ENCODE results near the gene SMDT1. TPM values are rescaled to one million over a fixed set of nuclear protein-coding genes. Genes with fewer than 3 reads are reported as not detected.
"Not testable (repeated sequence)": the region's sequence is repeated elsewhere in the genome, so short reads cannot be mapped to it uniquely, and the experiment has no call there.

The SMDT1 gene
- total RNA-seq, 2 experiments from 2014 or later: 50.2 to 56.2 TPM

- Mint-ChIP-seq H3K36me3 (ENCODE audit: low read depth) (peaks cover 41% of the 10 kb centered on the region), H3K27ac (no peak overlapping the region)
- CTCF ChIA-PET: no interaction called here
Observed at GRCh38 chr22:42064629-42065028, 14.9 kb upstream of the SMDT1 start.

GRCh38 chr22:42065438-42066125 is 13.9 kb upstream of the SMDT1 start:
- DNase-seq: no peak
- Mint-ChIP-seq H3K9me3 (no peaks in the 10 kb centered on the region), H3K27me3 (ENCODE audit: low read depth) (no peaks in the 10 kb centered on the region), H3K4me3 (no peak overlapping the region), H3K36me3 (ENCODE audit: low read depth) (peaks cover 36% of the 10 kb centered on the region), H3K4me1 (ENCODE audit: low read depth) (peaks cover 10% of the 10 kb centered on the region), H3K27ac (no peak overlapping the region)
- intact Hi-C loops (cut with micrococcal nuclease): no loop called here
- CTCF ChIA-PET: no interaction called here

More at GRCh38 chr22:42064629-42065028, 14.9 kb upstream of the SMDT1 start:
- intact Hi-C loops (cut with micrococcal nuclease): no loop called here
- DNase-seq: no peak
- no peaks in the 10 kb centered on the region for H3K9me3 Mint-ChIP-seq
- H3K4me3 Mint-ChIP-seq: no peak overlapping the region
- no peaks in the 10 kb centered on the region for H3K27me3 Mint-ChIP-seq (ENCODE audit: low read depth)
- peaks cover 5% of the 10 kb centered on the region for H3K4me1 Mint-ChIP-seq (ENCODE audit: low read depth)

GRCh38 chr22:42066126-42066761 is 13.3 kb upstream of the SMDT1 start:
- DNase-seq: no peak
- intact Hi-C loops (cut with micrococcal nuclease): no loop called here
- Mint-ChIP-seq H3K36me3 (ENCODE audit: low read depth) (peaks cover 35% of the 10 kb centered on the region), H3K27ac (no peak overlapping the region), H3K27me3 (ENCODE audit: low read depth) (no peaks in the 10 kb centered on the region), H3K4me1 (ENCODE audit: low read depth) (peaks cover 13% of the 10 kb centered on the region), H3K9me3 (no peaks in the 10 kb centered on the region), H3K4me3 (no peak overlapping the region)
- CTCF ChIA-PET: interaction anchor here (0.5 to 0.6 kb wide), 2 partner anchors 22 to 75 kb away, joined by 3 read pairs; no protein-coding TSS in a partner anchor

- Mint-ChIP-seq H3K27ac (no peak overlapping the region), H3K9me3 (no peaks in the 10 kb centered on the region), H3K4me3 (no peak overlapping the region), H3K27me3 (ENCODE audit: low read depth) (no peaks in the 10 kb centered on the region), H3K36me3 (ENCODE audit: low read depth) (peaks cover 32% of the 10 kb centered on the region), H3K4me1 (ENCODE audit: low read depth) (peaks cover 19% of the 10 kb centered on the region)
- DNase-seq: no peak
- CTCF ChIA-PET: interaction anchor here (0.5 to 0.6 kb wide), 2 partner anchors 22 to 76 kb away, joined by 3 read pairs; no protein-coding TSS in a partner anchor
- intact Hi-C loops (cut with micrococcal nuclease): no loop called here
Observed at GRCh38 chr22:42066937-42067336, 12.6 kb upstream of the SMDT1 start.

GRCh38 chr22:42067671-42068251 is 11.7 kb upstream of the SMDT1 start:
- CTCF ChIA-PET: no interaction called here
- Mint-ChIP-seq H3K36me3 (ENCODE audit: low read depth) (peaks cover 23% of the 10 kb centered on the region), H3K4me1 (ENCODE audit: low read depth) (peaks cover 24% of the 10 kb centered on the region), H3K4me3 (no peak overlapping the region), H3K27ac (no peak overlapping the region), H3K27me3 (ENCODE audit: low read depth) (no peaks in the 10 kb centered on the region), H3K9me3 (no peaks in the 10 kb centered on the region)
- intact Hi-C loops (cut with micrococcal nuclease): no loop called here
- DNase-seq: no peak

- H3K4me1 Mint-ChIP-seq (ENCODE audit: low read depth): peaks cover 28% of the 10 kb centered on the region
- no peaks in the 10 kb centered on the region for H3K27me3 Mint-ChIP-seq (ENCODE audit: low read depth)
- H3K27ac Mint-ChIP-seq: no peak overlapping the region
- intact Hi-C loops (cut with micrococcal nuclease): no loop called here
- H3K4me3 Mint-ChIP-seq: no peak overlapping the region
- H3K9me3 Mint-ChIP-seq: no peaks in the 10 kb centered on the region
- CTCF ChIA-PET: no interaction called here
- H3K36me3 Mint-ChIP-seq (ENCODE audit: low read depth): peaks cover 18% of the 10 kb centered on the region
- no peak for DNase-seq
Observed at GRCh38 chr22:42068291-42068690, 11.2 kb upstream of the SMDT1 start.

GRCh38 chr22:42069801-42070516 is 9.5 kb upstream of the SMDT1 start:
- intact Hi-C loops (cut with micrococcal nuclease): loop anchor here (1.0 to 5.0 kb wide), 7 partner anchors 20 to 383 kb away; partner anchors contain the start of genes NDUFA6, SNU13 and WBP2NL
- Mint-ChIP-seq H3K27me3 (ENCODE audit: low read depth) (no peaks in the 10 kb centered on the region), H3K4me1 (ENCODE audit: low read depth) (peaks cover 32% of the 10 kb centered on the region), H3K4me3 (peak overlapping the region; percentile 87), H3K36me3 (ENCODE audit: low read depth) (peaks cover 15% of the 10 kb centered on the region), H3K27ac (peak overlapping the region; percentile 66), H3K9me3 (no peaks in the 10 kb centered on the region)
- CTCF ChIA-PET: no interaction called here
- no peak for DNase-seq

- DNase-seq: peak; percentile 96
- intact Hi-C loops (cut with micrococcal nuclease): loop anchor here (1.0 to 5.0 kb wide), 7 partner anchors 20 to 383 kb away; partner anchors contain the start of genes NDUFA6, SNU13 and WBP2NL
- Mint-ChIP-seq H3K9me3 (no peaks in the 10 kb centered on the region), H3K27me3 (ENCODE audit: low read depth) (no peaks in the 10 kb centered on the region), H3K36me3 (ENCODE audit: low read depth) (peaks cover 7% of the 10 kb centered on the region), H3K4me1 (ENCODE audit: low read depth) (peaks cover 34% of the 10 kb centered on the region), H3K27ac (peak within 1 kb of the TSS; percentile 88), H3K4me3 (peak within 1 kb of the TSS; percentile 87)
- CTCF ChIA-PET: no interaction called here
Observed at GRCh38 chr22:42070517-42071422, 8.7 kb upstream of the SMDT1 start, which contains the start of gene NAGA. NAGA (minus strand) TSS chr22:42070812; CDS start chr22:42070297, 515 bp downstream.

- H3K9me3 Mint-ChIP-seq; H3K36me3 Mint-ChIP-seq (ENCODE audit: low read depth); DNase-seq; CTCF ChIA-PET; H3K27me3 Mint-ChIP-seq (ENCODE audit: low read depth): not testable (repeated sequence)
- peak overlapping the region; percentile 87 for H3K4me3 Mint-ChIP-seq
- peaks cover 34% of the 10 kb centered on the region for H3K4me1 Mint-ChIP-seq (ENCODE audit: low read depth)
- intact Hi-C loops (cut with micrococcal nuclease): loop anchor here (5.0 kb wide), 4 partner anchors 249 to 384 kb away; partner anchors contain the start of gene SNU13
- H3K27ac Mint-ChIP-seq: peak overlapping the region; percentile 88
Observed at GRCh38 chr22:42071508-42071907, 8.0 kb upstream of the SMDT1 start.

GRCh38 chr22:42072606-42073330 is 6.7 kb upstream of the SMDT1 start:
- Mint-ChIP-seq H3K4me3 (peak overlapping the region; percentile 56), H3K9me3 (no peaks in the 10 kb centered on the region), H3K4me1 (ENCODE audit: low read depth) (peaks cover 34% of the 10 kb centered on the region), H3K27ac (no peak overlapping the region), H3K27me3 (ENCODE audit: low read depth) (no peaks in the 10 kb centered on the region), H3K36me3 (ENCODE audit: low read depth) (peaks cover 1% of the 10 kb centered on the region)
- intact Hi-C loops (cut with micrococcal nuclease): loop anchor here (5.0 kb wide), 4 partner anchors 250 to 385 kb away; partner anchors contain the start of gene SNU13
- CTCF ChIA-PET: no interaction called here
- DNase-seq: no peak

- CTCF ChIA-PET: interaction anchor here (3.0 kb wide), 1 partner anchor 108 kb away, joined by 16 read pairs; no protein-coding TSS in a partner anchor
Observed at GRCh38 chr22:42073621-42074041, 5.9 kb upstream of the SMDT1 start.

More at GRCh38 chr22:42073621-42074041, 5.9 kb upstream of the SMDT1 start:
- Mint-ChIP-seq H3K4me1 (ENCODE audit: low read depth) (peaks cover 35% of the 10 kb centered on the region), H3K4me3 (peak overlapping the region; percentile 56), H3K27me3 (ENCODE audit: low read depth) (no peaks in the 10 kb centered on the region), H3K27ac (no peak overlapping the region), H3K9me3 (no peaks in the 10 kb centered on the region), H3K36me3 (ENCODE audit: low read depth) (no peaks in the 10 kb centered on the region)
- intact Hi-C loops (cut with micrococcal nuclease): loop anchor here (1.0 to 5.0 kb wide), 5 partner anchors 107 to 386 kb away; partner anchors contain the start of gene SNU13
- no peak for DNase-seq

Measured in activated naive CD4-positive, alpha-beta T cell treated with anti-CD3 and anti-CD28 coated beads for 36 hours (primary cell).